ENCODE results near the gene FSD1. TPM values are rescaled to one million over a fixed set of nuclear protein-coding genes. Genes with fewer than 3 reads are reported as not detected.

Gene FSD1
- total RNA-seq, 4 donors from 2014 or later = not detected

- intact Hi-C loops (cut with DNase I) = no loop called here
- no peak overlapping the region for H3K27ac ChIP-seq
Measured at GRCh38 chr19:4361152-4362046, 57.0 kb downstream of the FSD1 start.

GRCh38 chr19:4362101-4362828, 57.9 kb downstream of the FSD1 start:
- peaks cover 60 to 63% of the 10 kb centered on the region in 2 donors for H3K36me3 ChIP-seq

More at GRCh38 chr19:4361152-4362046, 57.0 kb downstream of the FSD1 start:
- DNase-seq = no peak
- Histone ChIP-seq H3K27me3 (no peaks in the 10 kb centered on the region), H3K4me1 (no peaks in the 10 kb centered on the region), H3K9me3 (no peaks in the 10 kb centered on the region), H3K36me3 (peaks cover 60 to 63% of the 10 kb centered on the region in 2 donors), H3K4me3 (replicated peaks in 1 of 3) (no peak overlapping the region)
- 90 to 94% methylated on average over 35 to 37 of the region's 50 CpGs for WGBS, 2 donors
- no peak for TF ChIP-seq CTCF (IDR thresholded peaks at IDR 0.05)
- no peak for TF ChIP-seq POLR2A (IDR thresholded peaks at IDR 0.05)

GRCh38 chr19:4362831-4363545, 58.6 kb downstream of the FSD1 start:
- intact Hi-C loops (cut with DNase I) = no loop called here
- TF ChIP-seq POLR2A (IDR thresholded peaks at IDR 0.05) (no peak), CTCF (IDR thresholded peaks at IDR 0.05) (no peak)
- peaks cover 60 to 63% of the 10 kb centered on the region in 2 donors for H3K36me3 ChIP-seq
- H3K9me3 ChIP-seq = no peaks in the 10 kb centered on the region
- 70 to 85% methylated on average over 5 to 9 of the region's 22 CpGs for WGBS, 2 donors
- no peaks in the 10 kb centered on the region for H3K27me3 ChIP-seq
- H3K4me1 ChIP-seq = peaks cover 4% of the 10 kb centered on the region in 2 donors
- no peak overlapping the region for H3K27ac ChIP-seq
- no peak for DNase-seq
- H3K4me3 ChIP-seq (replicated peaks in 1 of 3) = no peak overlapping the region

More at GRCh38 chr19:4362101-4362828, 57.9 kb downstream of the FSD1 start:
- Histone ChIP-seq H3K27ac (no peak overlapping the region), H3K4me3 (replicated peaks in 1 of 3) (no peak overlapping the region), H3K27me3 (no peaks in the 10 kb centered on the region), H3K9me3 (no peaks in the 10 kb centered on the region), H3K4me1 (no peaks in the 10 kb centered on the region)
- 90 to 92% methylated on average over 19 to 28 of the region's 32 CpGs for WGBS, 2 donors
- no peak for DNase-seq
- intact Hi-C loops (cut with DNase I) = no loop called here
- TF ChIP-seq POLR2A (IDR thresholded peaks at IDR 0.05) = no peak
- no peak for TF ChIP-seq CTCF (IDR thresholded peaks at IDR 0.05)

- peaks cover 60 to 63% of the 10 kb centered on the region in 2 donors for H3K36me3 ChIP-seq
- no peaks in the 10 kb centered on the region for H3K9me3 ChIP-seq
- TF ChIP-seq POLR2A (IDR thresholded peaks at IDR 0.05) = no peak
- 89 to 92% methylated on average over 18 to 19 of the region's 26 CpGs for WGBS, 2 donors
- H3K4me1 ChIP-seq = peaks cover 11 to 12% of the 10 kb centered on the region in 2 donors
- H3K27ac ChIP-seq = no peak overlapping the region
- DNase-seq = no peak
- intact Hi-C loops (cut with DNase I) = no loop called here
- no peaks in the 10 kb centered on the region for H3K27me3 ChIP-seq
- no peak overlapping the region for H3K4me3 ChIP-seq (replicated peaks in 1 of 3)
Measured at GRCh38 chr19:4363571-4364304, 59.3 kb downstream of the FSD1 start.

GRCh38 chr19:4365341-4365740, 60.9 kb downstream of the FSD1 start:
- Histone ChIP-seq H3K36me3 (peaks cover 47 to 51% of the 10 kb centered on the region in 2 donors), H3K27ac (no peak overlapping the region), H3K4me1 (peaks cover 26 to 28% of the 10 kb centered on the region in 2 donors), H3K27me3 (no peaks in the 10 kb centered on the region), H3K9me3 (no peaks in the 10 kb centered on the region), H3K4me3 (replicated peaks in 1 of 3) (no peak overlapping the region)
- WGBS, 2 donors = 89 to 100% methylated on average over 2 to 13 of the region's 16 CpGs
- DNase-seq = no peak
- no peak for TF ChIP-seq POLR2A (IDR thresholded peaks at IDR 0.05)
- no peak for TF ChIP-seq CTCF (IDR thresholded peaks at IDR 0.05)
- intact Hi-C loops (cut with DNase I) = no loop called here

Data from thyroid gland (tissue), 4 donors.